Colonic mucosa (tissue), 4 donors: ENCODE data around the gene SIKE1. TPM values are rescaled to one million over a fixed set of nuclear protein-coding genes. Genes with fewer than 3 reads are reported as not detected.

Source experiments
- DNase-seq: peaks from one replicate; pipeline ENCODE4 v3.0.0-alpha.2; 2020
- H3K27ac ChIP-seq: fragments of 200-600 bp; one replicate; pipeline ENCODE4 v1.8.0; 2021
- H3K27me3 ChIP-seq: fragments of 200-600 bp; one replicate; pipeline ENCODE4 v1.8.0; 2021
- H3K36me3 ChIP-seq: fragments of 200-600 bp; one replicate; pipeline ENCODE4 v1.8.0; 2021
- H3K4me1 ChIP-seq: fragments of 200-600 bp; one replicate; pipeline ENCODE4 v1.8.0; 2021; ENCODE audit warnings: mild to moderate bottlenecking
- H3K4me3 ChIP-seq: fragments of 200-600 bp; one replicate; pipeline ENCODE4 v1.8.0; 2021
- H3K9ac ChIP-seq, 2 donors: one replicate each; pipeline ENCODE4 v1.7.0; 2013; ENCODE audit warnings: control low read depth in 2 of 2, low read depth in 2 of 2, low read length in 2 of 2
- H3K9me3 ChIP-seq: fragments of 200-600 bp; one replicate; pipeline ENCODE4 v1.8.0; 2021
- CTCF ChIP-seq: fragments of 200-600 bp; IDR thresholded peaks from one replicate; pipeline ENCODE4 v1.8.0; 2022; ENCODE audit warnings: antibody characterized with exemption, mild to moderate bottlenecking
- intact Hi-C: fragments of 100-400 bp; cut with DNase I; formaldehyde crosslinking; loops from one replicate; pipeline ENCODE4 v1.14.1; 2022
- total RNA-seq, 2 donors: library from RNA; stranded (reverse); fragmentation: NEBNext Ultra II Directional in 1 of 2; extraction: Animal tissue kit (Norgen Biotek cat#: 25700) in 1 of 2; gene quantifications; one replicate each; pipeline ENCODE4 v1.2.1, GENCODE V29; 2021
- donor health status: healthy.
- donor health status: DM: no; HTN: no; CAD: no.
- donor health status: DM: no; HTN: no; CAD: no.

Gene SIKE1
- total RNA-seq, 2 donors from 2014 or later = 41.6 to 42.1 TPM

DNA sequence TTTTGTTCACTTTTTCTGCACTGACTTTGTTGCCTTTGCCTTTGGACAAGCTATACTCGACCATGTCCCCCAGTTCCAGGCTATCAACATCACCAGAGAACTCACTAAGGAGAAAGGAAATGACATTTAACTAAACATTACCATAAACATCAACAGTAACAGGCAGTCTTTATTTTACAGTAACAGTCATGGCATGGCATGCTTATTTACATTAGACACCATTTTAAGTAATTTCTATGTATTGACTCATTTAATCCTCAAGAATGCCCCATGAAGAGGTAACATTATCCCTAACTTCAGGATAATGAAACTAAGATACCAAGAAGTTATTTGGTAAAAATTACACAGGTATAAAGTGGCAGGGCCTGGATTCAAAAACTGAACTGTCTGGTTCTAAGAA lies 55.3 kb downstream of the SIKE1 start:
- DNase-seq = no peak
- intact Hi-C loops = no loop called here
- no peaks in the 10 kb centered on the region for H3K27me3 ChIP-seq
- no peak overlapping the region for H3K4me3 ChIP-seq
- H3K9me3 ChIP-seq = no peaks in the 10 kb centered on the region
- no peak overlapping the region for H3K9ac ChIP-seq
- no peak overlapping the region for H3K27ac ChIP-seq
- peaks cover 12% of the 10 kb centered on the region for H3K36me3 ChIP-seq
- no peaks in the 10 kb centered on the region for H3K4me1 ChIP-seq
- no peak for TF ChIP-seq CTCF

- TF ChIP-seq CTCF = no peak
- no peaks in the 10 kb centered on the region for H3K27me3 ChIP-seq
- intact Hi-C loops = no loop called here
- no peak overlapping the region for H3K4me3 ChIP-seq
- H3K27ac ChIP-seq = no peak overlapping the region
- peaks cover 18% of the 10 kb centered on the region for H3K36me3 ChIP-seq
- no peaks in the 10 kb centered on the region for H3K9me3 ChIP-seq
- no peak for DNase-seq
- no peaks in the 10 kb centered on the region for H3K4me1 ChIP-seq
- H3K9ac ChIP-seq = no peak overlapping the region
Observed at GRCh38 chr1:114723915-114724314, 56.6 kb downstream of the SIKE1 start.

GRCh38 chr1:114723457-114723856 lies 57.0 kb downstream of the SIKE1 start:
- Histone ChIP-seq H3K36me3 (peaks cover 19% of the 10 kb centered on the region), H3K9ac (no peak overlapping the region), H3K9me3 (no peaks in the 10 kb centered on the region), H3K4me3 (no peak overlapping the region), H3K27me3 (no peaks in the 10 kb centered on the region), H3K27ac (no peak overlapping the region), H3K4me1 (no peaks in the 10 kb centered on the region)
- DNase-seq = no peak
- intact Hi-C loops = no loop called here
- no peak for TF ChIP-seq CTCF

DNA sequence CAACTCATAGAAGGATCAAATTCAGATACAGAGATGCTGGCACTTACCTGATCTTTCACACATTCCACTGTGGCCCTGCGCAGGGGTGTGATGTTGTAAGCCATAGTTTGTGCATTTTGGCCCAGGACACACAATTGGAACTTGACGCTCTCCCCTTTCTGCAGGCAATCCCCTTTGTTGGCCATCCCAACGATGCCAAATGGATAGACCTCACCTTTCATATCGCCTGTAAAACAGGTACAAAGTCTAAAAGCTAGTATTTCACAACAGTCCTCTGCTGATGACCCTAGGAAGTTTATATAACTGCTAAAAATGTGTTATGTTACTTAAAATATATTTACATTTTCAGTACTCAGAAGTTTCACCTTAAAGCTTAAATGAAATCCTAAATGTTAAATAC lies 60.0 kb downstream of the SIKE1 start:
- Histone ChIP-seq H3K4me3 (no peak overlapping the region), H3K4me1 (peaks cover 7% of the 10 kb centered on the region), H3K9me3 (no peaks in the 10 kb centered on the region), H3K9ac (no peak overlapping the region), H3K27ac (no peak overlapping the region), H3K36me3 (peaks cover 8% of the 10 kb centered on the region), H3K27me3 (no peaks in the 10 kb centered on the region)
- no peak for TF ChIP-seq CTCF
- DNase-seq = no peak
- intact Hi-C loops = no loop called here

Other genes starting within 250 kb of the SIKE1 start
- 10 to 100 TPM; 31.7 to 37.0 TPM for gene BCAS2, start 199.1 kb downstream of the SIKE1 start, total RNA-seq
- gene DENND2C, start 110.6 kb downstream of the SIKE1 start, total RNA-seq = 1 to 10 TPM in 1 of 2 donors, under 1 TPM in 1; 0.84 to 1.3 TPM
- gene AMPD1, start 85.1 kb downstream of the SIKE1 start, total RNA-seq = 1 to 10 TPM in 1 of 2 donors, under 1 TPM in 1; 0.50 to 1.4 TPM
- 10 to 100 TPM; 40.6 to 54.8 TPM for gene NRAS, start 63.9 kb downstream of the SIKE1 start, total RNA-seq
- 100 to 1,000 TPM; 381 to 523 TPM for gene CSDE1, start 22.7 kb downstream of the SIKE1 start, total RNA-seq
- gene SYCP1, start 74.2 kb upstream of the SIKE1 start, total RNA-seq = not detected
- gene TSHB, start 249.1 kb upstream of the SIKE1 start, total RNA-seq = not detected